PFSK-1 (cell line): ENCODE results near the gene SLC9A3.

Source experiments
- POLR2AphosphoS5 ChIP-seq: IDR thresholded peaks from 2 replicates; pipeline ENCODE4 v1.6.1; 2012; ENCODE audit warnings: low read depth, mild to moderate bottlenecking, control low read depth, low read length, moderate library complexity
- SIN3A ChIP-seq: IDR thresholded peaks from 2 replicates; pipeline ENCODE4 v1.6.1; 2012; ENCODE audit warnings: mild to moderate bottlenecking, low read length, moderate library complexity, borderline replicate concordance; ENCODE audit not compliant: insufficient read depth

DNA sequence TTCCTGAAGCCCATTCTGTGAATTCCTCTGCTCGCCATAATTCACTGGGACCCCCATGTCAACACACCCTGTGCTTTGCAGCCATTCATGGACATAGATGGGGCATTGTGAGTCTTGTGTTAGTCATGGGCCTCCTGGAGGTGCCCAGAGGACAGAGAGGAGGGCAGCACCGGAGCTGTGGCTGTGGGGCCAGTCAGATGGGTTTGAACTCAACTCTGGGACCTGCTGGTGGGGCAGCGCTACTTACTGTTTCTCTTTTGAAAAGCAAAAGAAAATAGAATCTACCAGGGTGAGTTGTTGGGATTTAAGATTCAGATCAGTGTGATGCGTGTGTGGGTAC lies 92.6 kb downstream of the SLC9A3 start:
- no peak for TF ChIP-seq SIN3A
- TF ChIP-seq POLR2AphosphoS5, result no peak
